GM19455 (cell line): ENCODE measurements around the gene TMEM106C.
A peak's percentile ranks its signal among the peaks of the same experiment; 100 is the strongest.
"Not testable (repeated sequence)": the region's sequence is repeated elsewhere in the genome, so short reads cannot be mapped to it uniquely, and the experiment has no call there.

Source experiments
- ATAC-seq: cut with Tn5 transposase; IDR thresholded peaks from one replicate; pipeline ENCODE4 v1.9.1; 2021; ENCODE audit not compliant: unreplicated experiment

The TMEM106C gene

GRCh38 chr12:47949441-47950341 is 13.7 kb upstream of the TMEM106C start:
- peak; percentile 69 for ATAC-seq

- no peak for ATAC-seq
Observed at GRCh38 chr12:47950856-47951468, 12.4 kb upstream of the TMEM106C start.

- ATAC-seq = no peak
Observed at GRCh38 chr12:47954058-47954457, 9.3 kb upstream of the TMEM106C start.

GRCh38 chr12:47954467-47955045 is 8.8 kb upstream of the TMEM106C start:
- no peak for ATAC-seq

GRCh38 chr12:47955059-47955458 is 8.3 kb upstream of the TMEM106C start:
- ATAC-seq = no peak

- not testable (repeated sequence) for ATAC-seq
Observed at GRCh38 chr12:47957671-47958070, 5.7 kb upstream of the TMEM106C start.

GRCh38 chr12:47962198-47962597 is 1.2 kb upstream of the TMEM106C start:
- no peak for ATAC-seq

- no peak for ATAC-seq
Observed at GRCh38 chr12:47964106-47964728, 821 bp downstream of the TMEM106C start.

GRCh38 chr12:47965581-47965980 is 2.2 kb downstream of the TMEM106C start:
- no peak for ATAC-seq

GRCh38 chr12:47967461-47968321 is 4.3 kb downstream of the TMEM106C start:
- ATAC-seq = no peak

- no peak for ATAC-seq
Observed at GRCh38 chr12:47969845-47970244, 6.4 kb downstream of the TMEM106C start.

GRCh38 chr12:47970843-47971242 is 7.4 kb downstream of the TMEM106C start:
- ATAC-seq = no peak

GRCh38 chr12:47972895-47973294 is 9.5 kb downstream of the TMEM106C start:
- ATAC-seq = no peak

- no peak for ATAC-seq
Observed at GRCh38 chr12:47973870-47974269, 10.5 kb downstream of the TMEM106C start.

- no peak for ATAC-seq
Observed at GRCh38 chr12:47975036-47975620, 11.7 kb downstream of the TMEM106C start.

- no peak for ATAC-seq
Observed at GRCh38 chr12:47975816-47976215, 12.4 kb downstream of the TMEM106C start.

GRCh38 chr12:47977046-47977771 is 13.8 kb downstream of the TMEM106C start:
- no peak for ATAC-seq

- no peak for ATAC-seq
Observed at GRCh38 chr12:47977772-47978597, 14.6 kb downstream of the TMEM106C start.

- ATAC-seq = no peak
Observed at GRCh38 chr12:47978598-47978873, 15.1 kb downstream of the TMEM106C start.
